ENCODE results near the gene UNC119B. TPM values are rescaled to one million over a fixed set of nuclear protein-coding genes. Genes with fewer than 3 reads are reported as not detected.

The UNC119B gene
- total and polyA plus RNA-seq, 2 experiments from 2014 or later: 9.9 to 51.3 TPM

- Histone ChIP-seq H3K4me3 (no peak overlapping the region), H3K27ac (ENCODE audit: low read depth) (no peak overlapping the region), H3K27me3 (ENCODE audit: insufficient read depth) (no peaks in the 10 kb centered on the region), H3K4me1 (ENCODE audit: insufficient read depth) (no peaks in the 10 kb centered on the region), H3K9me2 (ENCODE audit: insufficient read depth) (no peaks in the 10 kb centered on the region), H3K4me2 (no peak overlapping the region), H2AFZ (0 out of 2 replicates have a peak overlapping the region, but pooled peaks have one; percentile 43), H4K20me1 (replicated peaks; ENCODE audit: insufficient read depth) (no peaks in the 10 kb centered on the region), H3F3A (replicated peaks; ENCODE audit: low read depth) (no peaks in the 10 kb centered on the region), H3K36me3 (ENCODE audit: insufficient read depth) (no peaks in the 10 kb centered on the region), H3K79me2 (replicated peaks; ENCODE audit: insufficient read depth) (no peaks in the 10 kb centered on the region)
- Mint-ChIP-seq H3K36me3 (ENCODE audit: low read depth) (no peaks in the 10 kb centered on the region), H3K27ac (no peak overlapping the region), H3K4me1 (no peaks in the 10 kb centered on the region; the same call in 2 of the 3 replicates), H3K9me3 (no peaks in the 10 kb centered on the region), H3K4me3 (no peak overlapping the region; the same call in 2 of the 3 replicates), H3K27me3 (ENCODE audit: insufficient read depth, low read depth, poor library complexity) (peaks cover 3% of the 10 kb centered on the region)
- peak; percentile 17 for DNase-seq (ENCODE audit: low spot score)
- TF ChIP-seq EZH2phosphoT487 (IDR thresholded peaks at IDR 0.05; ENCODE audit: unreplicated experiment) (no peak), POLR2AphosphoS5 (IDR thresholded peaks at IDR 0.05; ENCODE audit: low read depth) (no peak), EZH2 (IDR thresholded peaks at IDR 0.05; ENCODE audit: low read depth, unreplicated experiment) (no peak), JUNB (IDR thresholded peaks at IDR 0.05; ENCODE audit: unreplicated experiment) (no peak), ETS1 (IDR thresholded peaks at IDR 0.05) (no peak), ZNF331 (CRISPR knock-in tag; IDR thresholded peaks at IDR 0.05; ENCODE audit: low read depth) (no peak)
- TF ChIP-seq, protein P1, sequence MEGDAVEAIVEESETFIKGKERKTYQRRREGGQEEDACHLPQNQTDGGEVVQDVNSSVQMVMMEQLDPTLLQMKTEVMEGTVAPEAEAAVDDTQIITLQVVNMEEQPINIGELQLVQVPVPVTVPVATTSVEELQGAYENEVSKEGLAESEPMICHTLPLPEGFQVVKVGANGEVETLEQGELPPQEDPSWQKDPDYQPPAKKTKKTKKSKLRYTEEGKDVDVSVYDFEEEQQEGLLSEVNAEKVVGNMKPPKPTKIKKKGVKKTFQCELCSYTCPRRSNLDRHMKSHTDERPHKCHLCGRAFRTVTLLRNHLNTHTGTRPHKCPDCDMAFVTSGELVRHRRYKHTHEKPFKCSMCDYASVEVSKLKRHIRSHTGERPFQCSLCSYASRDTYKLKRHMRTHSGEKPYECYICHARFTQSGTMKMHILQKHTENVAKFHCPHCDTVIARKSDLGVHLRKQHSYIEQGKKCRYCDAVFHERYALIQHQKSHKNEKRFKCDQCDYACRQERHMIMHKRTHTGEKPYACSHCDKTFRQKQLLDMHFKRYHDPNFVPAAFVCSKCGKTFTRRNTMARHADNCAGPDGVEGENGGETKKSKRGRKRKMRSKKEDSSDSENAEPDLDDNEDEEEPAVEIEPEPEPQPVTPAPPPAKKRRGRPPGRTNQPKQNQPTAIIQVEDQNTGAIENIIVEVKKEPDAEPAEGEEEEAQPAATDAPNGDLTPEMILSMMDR (conservative IDR thresholded peaks at IDR 0.05; ENCODE audit: low read depth in 2 of 2): no peak
- TF ChIP-seq, protein P2, sequence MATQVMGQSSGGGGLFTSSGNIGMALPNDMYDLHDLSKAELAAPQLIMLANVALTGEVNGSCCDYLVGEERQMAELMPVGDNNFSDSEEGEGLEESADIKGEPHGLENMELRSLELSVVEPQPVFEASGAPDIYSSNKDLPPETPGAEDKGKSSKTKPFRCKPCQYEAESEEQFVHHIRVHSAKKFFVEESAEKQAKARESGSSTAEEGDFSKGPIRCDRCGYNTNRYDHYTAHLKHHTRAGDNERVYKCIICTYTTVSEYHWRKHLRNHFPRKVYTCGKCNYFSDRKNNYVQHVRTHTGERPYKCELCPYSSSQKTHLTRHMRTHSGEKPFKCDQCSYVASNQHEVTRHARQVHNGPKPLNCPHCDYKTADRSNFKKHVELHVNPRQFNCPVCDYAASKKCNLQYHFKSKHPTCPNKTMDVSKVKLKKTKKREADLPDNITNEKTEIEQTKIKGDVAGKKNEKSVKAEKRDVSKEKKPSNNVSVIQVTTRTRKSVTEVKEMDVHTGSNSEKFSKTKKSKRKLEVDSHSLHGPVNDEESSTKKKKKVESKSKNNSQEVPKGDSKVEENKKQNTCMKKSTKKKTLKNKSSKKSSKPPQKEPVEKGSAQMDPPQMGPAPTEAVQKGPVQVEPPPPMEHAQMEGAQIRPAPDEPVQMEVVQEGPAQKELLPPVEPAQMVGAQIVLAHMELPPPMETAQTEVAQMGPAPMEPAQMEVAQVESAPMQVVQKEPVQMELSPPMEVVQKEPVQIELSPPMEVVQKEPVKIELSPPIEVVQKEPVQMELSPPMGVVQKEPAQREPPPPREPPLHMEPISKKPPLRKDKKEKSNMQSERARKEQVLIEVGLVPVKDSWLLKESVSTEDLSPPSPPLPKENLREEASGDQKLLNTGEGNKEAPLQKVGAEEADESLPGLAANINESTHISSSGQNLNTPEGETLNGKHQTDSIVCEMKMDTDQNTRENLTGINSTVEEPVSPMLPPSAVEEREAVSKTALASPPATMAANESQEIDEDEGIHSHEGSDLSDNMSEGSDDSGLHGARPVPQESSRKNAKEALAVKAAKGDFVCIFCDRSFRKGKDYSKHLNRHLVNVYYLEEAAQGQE (IDR thresholded peaks at IDR 0.05; ENCODE audit: unreplicated experiment): no peak
- ATAC-seq: no peak
Measured at GRCh38 chr12:120744922-120745493, 34.8 kb downstream of the UNC119B start.

DNA sequence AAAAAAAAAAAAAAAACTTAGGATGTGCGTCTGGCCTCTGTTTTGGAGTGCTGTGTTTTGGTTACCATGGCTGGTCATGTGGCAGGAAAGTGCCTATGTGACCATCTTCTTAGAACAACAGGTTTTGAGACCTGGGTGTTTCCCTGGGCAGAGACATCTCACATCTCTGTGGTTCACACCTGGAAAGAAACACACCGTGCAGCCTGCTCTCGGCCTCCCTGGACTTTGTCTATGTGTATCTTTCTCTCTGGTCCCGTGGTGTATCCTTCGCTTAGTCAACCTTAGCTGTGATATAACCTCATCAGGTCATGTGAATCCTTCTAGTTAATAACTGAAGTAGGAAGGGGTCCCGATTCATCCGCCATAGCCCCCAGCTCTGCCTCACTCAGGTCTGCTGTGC, 38.0 kb downstream of the UNC119B start:
- Mint-ChIP-seq H3K4me1 (no peaks in the 10 kb centered on the region; the same call in 2 of the 3 replicates), H3K4me3 (no peak overlapping the region), H3K27me3 (ENCODE audit: insufficient read depth, low read depth, poor library complexity) (no peaks in the 10 kb centered on the region), H3K27ac (no peak overlapping the region), H3K9me3 (no peaks in the 10 kb centered on the region; the same call in 2 of the 3 replicates), H3K36me3 (ENCODE audit: low read depth) (no peaks in the 10 kb centered on the region)
- H3K4me3 ChIP-seq: no peak overlapping the region
- no peaks in the 10 kb centered on the region for H3F3A ChIP-seq (replicated peaks; ENCODE audit: low read depth)
- no peak overlapping the region for H3K4me2 ChIP-seq
- no peak overlapping the region for H2AFZ ChIP-seq
- no peaks in the 10 kb centered on the region for H3K36me3 ChIP-seq (ENCODE audit: insufficient read depth)
- H3K9me2 ChIP-seq (ENCODE audit: insufficient read depth): no peaks in the 10 kb centered on the region
- H3K27me3 ChIP-seq (ENCODE audit: insufficient read depth): no peaks in the 10 kb centered on the region
- H3K79me2 ChIP-seq (replicated peaks; ENCODE audit: insufficient read depth): no peaks in the 10 kb centered on the region
- DNase-seq (ENCODE audit: low spot score): no peak
- H3K27ac ChIP-seq (ENCODE audit: low read depth): no peak overlapping the region
- TF ChIP-seq, protein P2 (IDR thresholded peaks at IDR 0.05; ENCODE audit: unreplicated experiment): no peak
- H4K20me1 ChIP-seq (replicated peaks; ENCODE audit: insufficient read depth): no peaks in the 10 kb centered on the region
- no peak for ATAC-seq
- H3K4me1 ChIP-seq (ENCODE audit: insufficient read depth): no peaks in the 10 kb centered on the region
